Astrocyte (in vitro differentiated cells and primary cell): ENCODE results near the gene SLCO4A1.

Experiments used
- CTCF ChIP-seq: IDR thresholded peaks from 2 replicates; pipeline ENCODE4 v1.5.1; 2011; ENCODE audit warnings: low read depth, mild to moderate bottlenecking, inconsistent platforms, low read length, moderate library complexity; ENCODE audit not compliant: insufficient read depth
- EZH2 ChIP-seq: IDR thresholded peaks from 2 replicates; pipeline ENCODE4 v1.6.1; 2012; ENCODE audit warnings: mild to moderate bottlenecking, low read length, inconsistent platforms; ENCODE audit not compliant: insufficient read depth

- TF ChIP-seq CTCF (no peak), EZH2 (no peak)
Observed at GRCh38 chr20:62690261-62690820, 48.0 kb downstream of the SLCO4A1 start.
